Measurements from ENCODE around the gene CEP104. TPM values are rescaled to one million over a fixed set of nuclear protein-coding genes. Genes with fewer than 3 reads are reported as not detected.
"Not testable (repeated sequence)": the region's sequence is repeated elsewhere in the genome, so short reads cannot be mapped to it uniquely, and the experiment has no call there.

The CEP104 gene
- total RNA-seq, 2 experiments from 2014 or later, result 33.6 to 35.5 TPM

GRCh38 chr1:3821004-3821403, 36.0 kb downstream of the CEP104 start:
- Mint-ChIP-seq H3K4me3 (no peak overlapping the region), H3K4me1 (no peaks in the 10 kb centered on the region), H3K27ac (no peak overlapping the region), H3K9me3 (ENCODE audit: low read depth) (no peaks in the 10 kb centered on the region), H3K27me3 (no peaks in the 10 kb centered on the region), H3K36me3 (ENCODE audit: low read depth) (peaks cover 13% of the 10 kb centered on the region)
- ChIA-PET POLR2A (no interaction called here), CTCF (interaction anchor here (1.4 kb wide), 1 partner anchor 12 kb away, joined by 3 read pairs; no protein-coding TSS in a partner anchor)
- intact Hi-C loops (cut with DNase I, micrococcal nuclease), result no loop called here
- DNase-seq (no peak), ATAC-seq (no peak)

GRCh38 chr1:3820316-3820715, 36.7 kb downstream of the CEP104 start:
- Mint-ChIP-seq H3K4me1 (no peaks in the 10 kb centered on the region), H3K36me3 (ENCODE audit: low read depth) (peaks cover 11% of the 10 kb centered on the region), H3K27me3 (no peaks in the 10 kb centered on the region), H3K9me3 (ENCODE audit: low read depth) (no peaks in the 10 kb centered on the region), H3K4me3 (no peak overlapping the region), H3K27ac (no peak overlapping the region)
- intact Hi-C loops (cut with DNase I, micrococcal nuclease), result no loop called here
- CTCF ChIA-PET, result interaction anchor here (1.4 kb wide), 1 partner anchor 13 kb away, joined by 3 read pairs; no protein-coding TSS in a partner anchor
- no peak for DNase-seq
- ATAC-seq, result no peak
- POLR2A ChIA-PET, result no interaction called here

- H3K4me3 Mint-ChIP-seq, result no peak overlapping the region
- no peaks in the 10 kb centered on the region for H3K9me3 Mint-ChIP-seq (ENCODE audit: low read depth)
- H3K27me3 Mint-ChIP-seq, result no peaks in the 10 kb centered on the region
- POLR2A ChIA-PET, result no interaction called here
- CTCF ChIA-PET, result no interaction called here
- DNase-seq (no peak), ATAC-seq (no peak)
- H3K36me3 Mint-ChIP-seq (ENCODE audit: low read depth), result peaks cover 14% of the 10 kb centered on the region
- no peaks in the 10 kb centered on the region for H3K4me1 Mint-ChIP-seq
- H3K27ac Mint-ChIP-seq, result no peak overlapping the region
- intact Hi-C loops (cut with DNase I, micrococcal nuclease), result no loop called here
Measured at GRCh38 chr1:3819771-3820200, 37.2 kb downstream of the CEP104 start.

GRCh38 chr1:3817821-3818597, 39.0 kb downstream of the CEP104 start:
- no peaks in the 10 kb centered on the region for H3K4me1 Mint-ChIP-seq
- H3K27ac Mint-ChIP-seq, result no peak overlapping the region
- POLR2A ChIA-PET, result no interaction called here
- H3K36me3 Mint-ChIP-seq (ENCODE audit: low read depth), result peaks cover 11% of the 10 kb centered on the region
- ATAC-seq (no peak), DNase-seq (no peak)
- H3K27me3 Mint-ChIP-seq, result no peaks in the 10 kb centered on the region
- H3K4me3 Mint-ChIP-seq, result no peak overlapping the region
- CTCF ChIA-PET, result interaction anchor here (0.5 kb wide), 1 partner anchor 93 kb away, joined by 3 read pairs; no protein-coding TSS in a partner anchor
- H3K9me3 Mint-ChIP-seq (ENCODE audit: low read depth), result no peaks in the 10 kb centered on the region
- intact Hi-C loops (cut with DNase I, micrococcal nuclease), result no loop called here

GRCh38 chr1:3817138-3817740, 39.8 kb downstream of the CEP104 start:
- Mint-ChIP-seq H3K36me3 (ENCODE audit: low read depth) (peaks cover 11% of the 10 kb centered on the region), H3K4me3 (no peak overlapping the region), H3K27me3 (no peaks in the 10 kb centered on the region), H3K27ac (no peak overlapping the region), H3K4me1 (no peaks in the 10 kb centered on the region), H3K9me3 (ENCODE audit: low read depth) (no peaks in the 10 kb centered on the region)
- DNase-seq, result no peak
- ATAC-seq, result no peak
- POLR2A ChIA-PET, result no interaction called here
- CTCF ChIA-PET, result interaction anchor here (0.5 kb wide), 1 partner anchor 94 kb away, joined by 3 read pairs; no protein-coding TSS in a partner anchor
- intact Hi-C loops (cut with DNase I, micrococcal nuclease), result no loop called here

GRCh38 chr1:3816331-3817137, 40.5 kb downstream of the CEP104 start:
- no peak overlapping the region for H3K27ac Mint-ChIP-seq
- H3K27me3 Mint-ChIP-seq, result no peaks in the 10 kb centered on the region
- intact Hi-C loops (cut with DNase I, micrococcal nuclease), result no loop called here
- H3K9me3 Mint-ChIP-seq (ENCODE audit: low read depth), result no peaks in the 10 kb centered on the region
- DNase-seq (no peak), ATAC-seq (no peak)
- no peaks in the 10 kb centered on the region for H3K4me1 Mint-ChIP-seq
- H3K36me3 Mint-ChIP-seq (ENCODE audit: low read depth), result peaks cover 11% of the 10 kb centered on the region
- no peak overlapping the region for H3K4me3 Mint-ChIP-seq
- CTCF ChIA-PET, result no interaction called here
- POLR2A ChIA-PET, result no interaction called here

GRCh38 chr1:3814771-3815561, 42.0 kb downstream of the CEP104 start:
- peaks cover 11% of the 10 kb centered on the region for H3K36me3 Mint-ChIP-seq (ENCODE audit: low read depth)
- ATAC-seq, result no peak

GRCh38 chr1:3814065-3814464, 42.9 kb downstream of the CEP104 start:
- H3K27me3 Mint-ChIP-seq, result no peaks in the 10 kb centered on the region
- DNase-seq (no peak), ATAC-seq (no peak)
- H3K4me1 Mint-ChIP-seq, result no peaks in the 10 kb centered on the region
- ChIA-PET POLR2A (no interaction called here), CTCF (no interaction called here)
- H3K36me3 Mint-ChIP-seq (ENCODE audit: low read depth), result peaks cover 8% of the 10 kb centered on the region
- no peaks in the 10 kb centered on the region for H3K9me3 Mint-ChIP-seq (ENCODE audit: low read depth)
- intact Hi-C loops (cut with DNase I, micrococcal nuclease), result no loop called here
- H3K27ac Mint-ChIP-seq, result no peak overlapping the region
- no peak overlapping the region for H3K4me3 Mint-ChIP-seq

More at GRCh38 chr1:3814771-3815561, 42.0 kb downstream of the CEP104 start:
- ChIA-PET POLR2A (no interaction called here), CTCF (no interaction called here)
- Mint-ChIP-seq H3K9me3 (ENCODE audit: low read depth) (no peaks in the 10 kb centered on the region), H3K4me1 (no peaks in the 10 kb centered on the region), H3K4me3 (no peak overlapping the region), H3K27me3 (no peaks in the 10 kb centered on the region), H3K27ac (no peak overlapping the region)
- no peak for DNase-seq
- intact Hi-C loops (cut with DNase I, micrococcal nuclease), result no loop called here

- H3K4me3 Mint-ChIP-seq, result no peak overlapping the region
- peaks cover 8% of the 10 kb centered on the region for H3K36me3 Mint-ChIP-seq (ENCODE audit: low read depth)
- ChIA-PET POLR2A (no interaction called here), CTCF (no interaction called here)
- DNase-seq (no peak), ATAC-seq (no peak)
- no peaks in the 10 kb centered on the region for H3K4me1 Mint-ChIP-seq
- no peaks in the 10 kb centered on the region for H3K27me3 Mint-ChIP-seq
- H3K27ac Mint-ChIP-seq, result no peak overlapping the region
- intact Hi-C loops (cut with DNase I, micrococcal nuclease), result no loop called here
- peaks cover 2% of the 10 kb centered on the region for H3K9me3 Mint-ChIP-seq (ENCODE audit: low read depth)
Measured at GRCh38 chr1:3811595-3811911, 45.5 kb downstream of the CEP104 start.

- H3K4me3 Mint-ChIP-seq; POLR2A ChIA-PET; ATAC-seq; H3K27ac Mint-ChIP-seq; H3K27me3 Mint-ChIP-seq; H3K4me1 Mint-ChIP-seq; H3K36me3 Mint-ChIP-seq (ENCODE audit: low read depth); DNase-seq; H3K9me3 Mint-ChIP-seq (ENCODE audit: low read depth); intact Hi-C loops (cut with DNase I, micrococcal nuclease): not testable (repeated sequence)
- CTCF ChIA-PET, result interaction anchor here (0.6 kb wide), 1 partner anchor 739 kb away, joined by 3 read pairs; no protein-coding TSS in a partner anchor
Measured at GRCh38 chr1:3810149-3810761, 46.8 kb downstream of the CEP104 start.

GRCh38 chr1:3809680-3810079, 47.3 kb downstream of the CEP104 start:
- DNase-seq (no peak), ATAC-seq (no peak)
- Mint-ChIP-seq H3K9me3 (ENCODE audit: low read depth) (peaks cover 4% of the 10 kb centered on the region), H3K27ac (no peak overlapping the region), H3K27me3 (no peaks in the 10 kb centered on the region), H3K4me1 (no peaks in the 10 kb centered on the region), H3K36me3 (ENCODE audit: low read depth) (peaks cover 2% of the 10 kb centered on the region), H3K4me3 (no peak overlapping the region)
- intact Hi-C loops (cut with DNase I, micrococcal nuclease), result no loop called here
- ChIA-PET POLR2A (no interaction called here), CTCF (interaction anchor here (0.6 kb wide), 1 partner anchor 740 kb away, joined by 3 read pairs; no protein-coding TSS in a partner anchor)

Measured in activated CD4-positive, alpha-beta T cell treated with anti-CD3 and anti-CD28 coated beads for 36 hours (primary cell).